Fibroblast of the aortic adventitia (primary cell): ENCODE results near the gene CST3. TPM values are rescaled to one million over a fixed set of nuclear protein-coding genes. Genes with fewer than 3 reads are reported as not detected.

ENCODE experiments used
- DNase-seq: peaks from one replicate; pipeline ENCODE4 v3.0.0-alpha.2; 2010; ENCODE audit warnings: low read depth
- H3K4me3 ChIP-seq: 2 replicates; pipeline ENCODE4 v1.5.1; 2011; ENCODE audit warnings: low read depth, mild to moderate bottlenecking, control low read depth, low read length, moderate library complexity
- total RNA-seq: library from RNA; depleted of rRNA; stranded (reverse); fragments of >200 nt; gene quantifications from 2 replicates; pipeline ENCODE4 v1.2.3, GENCODE V29; 2012; ENCODE audit warnings: low replicate concordance
- TF ChIP-seq, protein P1 (sequence below): IDR thresholded peaks from 2 replicates; pipeline ENCODE4 v1.5.1; 2011; ENCODE audit warnings: mild to moderate bottlenecking, low read length, control low read depth, inconsistent platforms; ENCODE audit not compliant: insufficient read depth

Gene CST3
- total RNA-seq, 1 donor = 246 TPM

GRCh38 chr20:23679133-23680092, 41.7 kb upstream of the CST3 start:
- no peak overlapping the region for H3K4me3 ChIP-seq
- DNase-seq = no peak
- TF ChIP-seq, protein P1, sequence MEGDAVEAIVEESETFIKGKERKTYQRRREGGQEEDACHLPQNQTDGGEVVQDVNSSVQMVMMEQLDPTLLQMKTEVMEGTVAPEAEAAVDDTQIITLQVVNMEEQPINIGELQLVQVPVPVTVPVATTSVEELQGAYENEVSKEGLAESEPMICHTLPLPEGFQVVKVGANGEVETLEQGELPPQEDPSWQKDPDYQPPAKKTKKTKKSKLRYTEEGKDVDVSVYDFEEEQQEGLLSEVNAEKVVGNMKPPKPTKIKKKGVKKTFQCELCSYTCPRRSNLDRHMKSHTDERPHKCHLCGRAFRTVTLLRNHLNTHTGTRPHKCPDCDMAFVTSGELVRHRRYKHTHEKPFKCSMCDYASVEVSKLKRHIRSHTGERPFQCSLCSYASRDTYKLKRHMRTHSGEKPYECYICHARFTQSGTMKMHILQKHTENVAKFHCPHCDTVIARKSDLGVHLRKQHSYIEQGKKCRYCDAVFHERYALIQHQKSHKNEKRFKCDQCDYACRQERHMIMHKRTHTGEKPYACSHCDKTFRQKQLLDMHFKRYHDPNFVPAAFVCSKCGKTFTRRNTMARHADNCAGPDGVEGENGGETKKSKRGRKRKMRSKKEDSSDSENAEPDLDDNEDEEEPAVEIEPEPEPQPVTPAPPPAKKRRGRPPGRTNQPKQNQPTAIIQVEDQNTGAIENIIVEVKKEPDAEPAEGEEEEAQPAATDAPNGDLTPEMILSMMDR = no peak

- H3K4me3 ChIP-seq = no peak overlapping the region
- TF ChIP-seq, protein P1 = no peak
- DNase-seq = no peak
Measured at GRCh38 chr20:23673209-23673608, 35.5 kb upstream of the CST3 start.

GRCh38 chr20:23672158-23672557, 34.4 kb upstream of the CST3 start:
- no peak overlapping the region for H3K4me3 ChIP-seq
- TF ChIP-seq, protein P1 = no peak
- DNase-seq = no peak

- no peak overlapping the region for H3K4me3 ChIP-seq
- TF ChIP-seq, protein P1 = no peak
- no peak for DNase-seq
Measured at GRCh38 chr20:23671479-23671878, 33.7 kb upstream of the CST3 start.

DNA sequence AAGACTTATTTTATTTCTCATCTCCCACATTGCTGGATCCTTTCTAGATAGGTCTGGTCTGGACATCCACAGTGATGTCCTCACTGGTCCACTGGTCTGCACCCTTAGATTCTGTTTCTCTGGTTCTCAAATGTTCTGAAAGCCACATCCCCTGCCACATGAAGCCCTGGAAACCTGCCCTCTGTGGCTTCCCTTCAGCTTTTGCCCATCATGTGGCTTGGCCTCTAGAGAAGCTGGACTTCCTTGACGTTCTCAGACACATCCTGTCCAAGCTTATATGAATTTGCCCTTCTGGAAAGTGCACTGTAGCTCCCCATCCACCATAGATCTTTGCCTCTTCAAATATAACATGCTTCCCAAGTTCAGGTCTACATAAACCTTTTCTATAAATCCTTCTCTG, 32.6 kb upstream of the CST3 start:
- TF ChIP-seq, protein P1 = no peak
- DNase-seq = no peak
- H3K4me3 ChIP-seq = no peak overlapping the region

- TF ChIP-seq, protein P1 = no peak
- no peak for DNase-seq
Measured at GRCh38 chr20:23669866-23670265, 32.1 kb upstream of the CST3 start.

More at GRCh38 chr20:23669866-23670265, 32.1 kb upstream of the CST3 start:
- no peak overlapping the region for H3K4me3 ChIP-seq
